GM06990 (cell line): ENCODE results near the gene LATS1.
"Not testable (repeated sequence)": the region's sequence is repeated elsewhere in the genome, so short reads cannot be mapped to it uniquely, and the experiment has no call there.

ENCODE experiments used
- DNase-seq: peaks from one replicate; pipeline ENCODE4 v3.0.0-alpha.2; 2011; ENCODE audit not compliant: insufficient read length; ENCODE audit errors: extremely low read depth
- H3K27me3 ChIP-seq: replicated peaks from 2 replicates; pipeline ENCODE4 v1.6.0; 2011; ENCODE audit warnings: low read length; ENCODE audit not compliant: control insufficient read depth, insufficient read depth
- H3K36me3 ChIP-seq: 2 replicates; pipeline ENCODE4 v1.5.1; 2011; ENCODE audit warnings: low read length; ENCODE audit not compliant: control insufficient read depth, insufficient read depth
- H3K4me3 ChIP-seq: replicated peaks from 2 replicates; pipeline ENCODE4 v1.5.1; 2011; ENCODE audit warnings: low read depth, mild to moderate bottlenecking, control low read depth, low read length
- TF ChIP-seq, protein P1 (sequence below): IDR thresholded peaks from 2 replicates; pipeline ENCODE4 v1.5.1; 2011; ENCODE audit warnings: low read length, control low read depth, mild to moderate bottlenecking, inconsistent platforms; ENCODE audit not compliant: insufficient read depth, poor library complexity, severe bottlenecking

LATS1 gene

DNA sequence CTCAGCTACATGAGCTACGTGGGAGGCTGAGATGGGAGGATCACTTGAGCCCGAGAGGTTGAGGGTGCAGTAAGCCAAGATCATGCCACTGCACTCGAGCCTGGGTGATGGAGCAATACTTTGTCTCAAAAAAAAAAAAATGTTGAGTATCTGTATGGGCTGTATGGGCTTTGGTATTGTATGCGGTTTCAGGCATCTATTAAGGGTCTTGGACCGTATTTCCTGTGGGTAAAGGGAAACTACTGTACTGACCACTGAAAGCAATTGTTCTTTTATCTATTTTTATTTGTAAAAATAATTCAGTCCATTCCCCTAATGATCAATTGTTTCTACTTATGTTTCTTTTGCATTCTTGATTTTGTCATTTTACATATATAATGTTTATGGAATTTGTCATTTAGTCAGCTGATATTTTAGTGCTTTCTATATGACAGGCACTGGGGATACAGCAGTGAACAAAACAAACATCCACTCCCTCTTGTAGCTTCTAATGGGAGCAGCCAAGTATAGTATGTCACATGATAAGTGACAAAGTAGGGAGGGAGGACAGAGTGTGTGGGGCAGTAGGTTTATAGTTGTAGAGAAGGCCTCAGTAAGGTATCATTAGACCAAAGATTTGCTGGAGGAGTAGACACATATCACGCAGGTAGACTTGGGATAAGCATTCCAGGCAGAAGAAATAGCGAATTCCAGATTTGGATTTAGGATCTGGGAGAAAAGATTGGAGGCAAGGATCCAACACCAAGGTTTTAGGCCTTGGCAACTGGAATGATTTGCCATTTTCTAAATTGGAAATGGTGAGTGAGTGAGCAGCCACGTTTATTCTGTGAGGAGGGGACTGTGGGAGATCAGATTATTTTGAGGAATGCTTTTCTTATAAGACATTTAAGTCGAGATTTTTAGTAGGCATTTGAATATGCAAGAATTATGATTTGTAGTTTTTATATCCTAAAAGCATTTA lies 37.7 kb upstream of the LATS1 start:
- TF ChIP-seq, protein P1, sequence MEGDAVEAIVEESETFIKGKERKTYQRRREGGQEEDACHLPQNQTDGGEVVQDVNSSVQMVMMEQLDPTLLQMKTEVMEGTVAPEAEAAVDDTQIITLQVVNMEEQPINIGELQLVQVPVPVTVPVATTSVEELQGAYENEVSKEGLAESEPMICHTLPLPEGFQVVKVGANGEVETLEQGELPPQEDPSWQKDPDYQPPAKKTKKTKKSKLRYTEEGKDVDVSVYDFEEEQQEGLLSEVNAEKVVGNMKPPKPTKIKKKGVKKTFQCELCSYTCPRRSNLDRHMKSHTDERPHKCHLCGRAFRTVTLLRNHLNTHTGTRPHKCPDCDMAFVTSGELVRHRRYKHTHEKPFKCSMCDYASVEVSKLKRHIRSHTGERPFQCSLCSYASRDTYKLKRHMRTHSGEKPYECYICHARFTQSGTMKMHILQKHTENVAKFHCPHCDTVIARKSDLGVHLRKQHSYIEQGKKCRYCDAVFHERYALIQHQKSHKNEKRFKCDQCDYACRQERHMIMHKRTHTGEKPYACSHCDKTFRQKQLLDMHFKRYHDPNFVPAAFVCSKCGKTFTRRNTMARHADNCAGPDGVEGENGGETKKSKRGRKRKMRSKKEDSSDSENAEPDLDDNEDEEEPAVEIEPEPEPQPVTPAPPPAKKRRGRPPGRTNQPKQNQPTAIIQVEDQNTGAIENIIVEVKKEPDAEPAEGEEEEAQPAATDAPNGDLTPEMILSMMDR: no peak
- Histone ChIP-seq H3K36me3 (no peaks in the 10 kb centered on the region; the same call in 1 of the 2 replicates), H3K27me3 (no peaks in the 10 kb centered on the region), H3K4me3 (no peak overlapping the region)
- no peak for DNase-seq

GRCh38 chr6:149754548-149754947 lies 36.6 kb upstream of the LATS1 start:
- H3K36me3 ChIP-seq: no peaks in the 10 kb centered on the region
- H3K4me3 ChIP-seq: no peak overlapping the region
- TF ChIP-seq, protein P1: no peak
- no peaks in the 10 kb centered on the region for H3K27me3 ChIP-seq
- DNase-seq: no peak

DNA sequence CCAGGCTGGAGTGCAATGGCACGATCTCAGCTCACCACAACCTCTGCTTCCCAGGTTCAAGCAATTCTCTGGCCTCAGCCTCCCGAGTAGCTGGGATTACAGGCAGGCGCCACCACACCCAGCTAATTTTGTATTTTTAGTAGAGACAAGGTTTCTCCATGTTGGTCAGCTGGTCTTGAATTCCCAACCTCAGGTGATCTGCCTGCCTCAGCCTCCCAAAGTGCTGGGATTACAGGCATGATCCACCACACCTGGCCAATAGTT lies 35.4 kb upstream of the LATS1 start:
- not testable (repeated sequence) for DNase-seq, H3K4me3 ChIP-seq, H3K27me3 ChIP-seq, H3K36me3 ChIP-seq

GRCh38 chr6:149752600-149753373 lies 34.9 kb upstream of the LATS1 start:
- Histone ChIP-seq H3K4me3 (no peak overlapping the region), H3K27me3 (no peaks in the 10 kb centered on the region), H3K36me3 (no peaks in the 10 kb centered on the region)
- TF ChIP-seq, protein P1: no peak
- no peak for DNase-seq

- H3K4me3 ChIP-seq, H3K27me3 ChIP-seq, H3K36me3 ChIP-seq, DNase-seq: not testable (repeated sequence)
These were observed 34.0 kb upstream of the LATS1 start for GRCh38 chr6:149751920-149752319.

GRCh38 chr6:149751239-149751638 lies 33.3 kb upstream of the LATS1 start:
- TF ChIP-seq, protein P1: no peak
- Histone ChIP-seq H3K4me3 (no peak overlapping the region), H3K36me3 (no peaks in the 10 kb centered on the region), H3K27me3 (no peaks in the 10 kb centered on the region)
- no peak for DNase-seq
